Heart left ventricle (tissue), 13 donors: Measurements from ENCODE around the gene STIL.

Source experiments
- CTCF ChIP-seq, 12 donors: fragments of 200-600 bp; sonication (generic) in 4 of 12; IDR thresholded peaks; one replicate each; pipeline versions ENCODE4 v1.5.0 to v1.8.0; 2018 to 2022; ENCODE audit warnings: antibody characterized with exemption in 12 of 12, mild to moderate bottlenecking in 5 of 12
- POLR2A ChIP-seq, 2 donors: fragments of 450-650 bp; IDR thresholded peaks; one replicate each; pipeline ENCODE4 v1.6.1; 2017; ENCODE audit warnings: antibody characterized with exemption in 2 of 2, mild to moderate bottlenecking in 2 of 2, moderate library complexity in 2 of 2
- donor health status: ischemic (EF 13 %, LVEDD 7.1; RV severe dilation, severe dysfunction).
- donor health status: DM: no; HTN: yes; CAD: no.
- donor health status: DM: no; HTN: no; CAD: no.
- donor health status: ischemic (EF 25% LVEDD 6.9; RV normal size, moderate dysfunction).
- donor health status: ischemic (EF 25% LVEDD 5.7; RV mildly dilated, moderate dysfunction).
- donor health status: ischemic (EF 35%, LVEDD 5.7; RV mildly dilated, moderate dysfunction).
- donor health status: nonischemic (EF 11% LVEDD 7.7; RV severe dilation, severe dysfunction).
- donor health status: DM: yes; HTN: yes; CAD: no.
- donor health status: PGD.
- donor health status: ischemic (EF 29% LVEDD 5.4; RV normal size, mild dysfunction).
- donor health status: nonischemic (EF 23%, LVEDD 6.1; RV moderate dilation, normal function).

- TF ChIP-seq CTCF (IDR thresholded peaks at IDR 0.05), result no peak
- no peak for TF ChIP-seq POLR2A (IDR thresholded peaks at IDR 0.05)
These were observed 56.7 kb downstream of the STIL start for GRCh38 chr1:47257224-47257623.
